Stimulated activated CD4-positive, alpha-beta T cell treated with anti-CD3 and anti-CD28 coated beads, Interleukin-1b, Interleukin-23, amount 100 ng/mL, for 1 hour (primary cell): Measurements from ENCODE around the gene MGAT3.
"Not testable (repeated sequence)": the region's sequence is repeated elsewhere in the genome, so short reads cannot be mapped to it uniquely, and the experiment has no call there.

Experiments used
- DNase-seq, 2 donors: peaks; one replicate each; pipeline ENCODE4 v3.0.0-alpha.2; 2020; ENCODE audit warnings: low read depth in 2 of 2

Gene MGAT3

GRCh38 chr22:39456522-39457197, at the start of gene MGAT3:
TSS of gene MGAT3 (plus strand) at chr22:39457012. CDS start at chr22:39487348, 30,336 bp downstream.
- DNase-seq, result no peak

- DNase-seq, result no peak
Measured at GRCh38 chr22:39408173-39408572, 48.6 kb upstream of the MGAT3 start.

GRCh38 chr22:39408807-39409206, 48.0 kb upstream of the MGAT3 start:
- DNase-seq, result no peak

GRCh38 chr22:39409516-39410029, 47.2 kb upstream of the MGAT3 start:
- no peak for DNase-seq

GRCh38 chr22:39410264-39410663, 46.5 kb upstream of the MGAT3 start:
- no peak for DNase-seq

GRCh38 chr22:39411828-39412365, 44.9 kb upstream of the MGAT3 start:
- not testable (repeated sequence) for DNase-seq

GRCh38 chr22:39413204-39413603, 43.6 kb upstream of the MGAT3 start:
- not testable (repeated sequence) for DNase-seq

- DNase-seq, result no peak
Measured at GRCh38 chr22:39414377-39414776, 42.4 kb upstream of the MGAT3 start.

GRCh38 chr22:39414886-39415285, 41.9 kb upstream of the MGAT3 start:
- DNase-seq, result no peak

- DNase-seq, result no peak
Measured at GRCh38 chr22:39415506-39415905, 41.3 kb upstream of the MGAT3 start.

GRCh38 chr22:39416319-39416718, 40.5 kb upstream of the MGAT3 start:
- no peak for DNase-seq

GRCh38 chr22:39417641-39418040, 39.2 kb upstream of the MGAT3 start:
- no peak for DNase-seq

GRCh38 chr22:39418696-39419095, 38.1 kb upstream of the MGAT3 start:
- no peak for DNase-seq

GRCh38 chr22:39419096-39419495, 37.7 kb upstream of the MGAT3 start:
- no peak for DNase-seq

- DNase-seq, result no peak
Measured at GRCh38 chr22:39419911-39420310, 36.9 kb upstream of the MGAT3 start.

- DNase-seq, result no peak
Measured at GRCh38 chr22:39421691-39422090, 35.1 kb upstream of the MGAT3 start.

- DNase-seq, result no peak
Measured at GRCh38 chr22:39422101-39422500, 34.7 kb upstream of the MGAT3 start.

- DNase-seq, result no peak
Measured at GRCh38 chr22:39422721-39423120, 34.1 kb upstream of the MGAT3 start.

GRCh38 chr22:39423976-39424375, 32.8 kb upstream of the MGAT3 start:
- DNase-seq, result no peak

- DNase-seq, result no peak
Measured at GRCh38 chr22:39426380-39427043, 30.3 kb upstream of the MGAT3 start.

GRCh38 chr22:39427751-39428596, 28.8 kb upstream of the MGAT3 start:
- no peak for DNase-seq

- DNase-seq, result no peak
Measured at GRCh38 chr22:39428597-39429071, 28.2 kb upstream of the MGAT3 start.
